Activated CD8-positive, alpha-beta T cell treated with anti-CD3 and anti-CD28 coated beads for 36 hours (primary cell): ENCODE measurements around the gene C20orf144. TPM values are rescaled to one million over a fixed set of nuclear protein-coding genes. Genes with fewer than 3 reads are reported as not detected.

Experiments
- ATAC-seq: fragments of 200-7000 bp; cut with Tn5 transposase; one replicate; pipeline ENCODE4 v1.10.0; 2021; ENCODE audit warnings: mild to moderate bottlenecking, moderate library complexity
- CTCF ChIA-PET: fragments of 350-600 bp; sonication (Branson Sonifier 250); formaldehyde crosslinking; loops from one replicate; lab custom pipeline; 2021; ENCODE audit warnings: antibody characterized with exemption; lab: Charles Lee
- POLR2A ChIA-PET: fragments of 350-600 bp; sonication (Branson Sonifier 250); formaldehyde crosslinking; loops from one replicate; lab custom pipeline; 2021; ENCODE audit warnings: antibody characterized with exemption; lab: Charles Lee
- DNase-seq: peaks from one replicate; pipeline ENCODE4 v3.0.0-alpha.2; 2020
- H3K27ac Mint-ChIP-seq: one replicate; pipeline ENCODE4 v1.8.0; 2021; ENCODE audit warnings: mild to moderate bottlenecking, mixed read lengths
- H3K27me3 Mint-ChIP-seq: one replicate; pipeline ENCODE4 v1.8.0; 2021; ENCODE audit warnings: mixed read lengths
- H3K36me3 Mint-ChIP-seq: one replicate; pipeline ENCODE4 v1.8.0; 2021; ENCODE audit warnings: low read depth, mixed read lengths
- H3K4me1 Mint-ChIP-seq: one replicate; pipeline ENCODE4 v1.8.0; 2021; ENCODE audit warnings: low read depth, mixed read lengths
- H3K4me3 Mint-ChIP-seq: one replicate; pipeline ENCODE4 v1.8.0; 2021; ENCODE audit warnings: mild to moderate bottlenecking, moderate library complexity, mixed read lengths
- H3K9me3 Mint-ChIP-seq: one replicate; pipeline ENCODE4 v1.8.0; 2021; ENCODE audit warnings: mixed read lengths
- CTCF ChIP-seq: fragments of 200-600 bp; IDR thresholded peaks from one replicate; pipeline ENCODE4 v1.8.0; 2022; ENCODE audit warnings: antibody characterized with exemption, mild to moderate bottlenecking
- intact Hi-C: fragments of 100-400 bp; cut with micrococcal nuclease; formaldehyde crosslinking; loops from one replicate; pipeline ENCODE4 v1.10.0; 2022
- total RNA-seq, 2 experiments: library from RNA; stranded (reverse); gene quantifications; one replicate each; pipeline ENCODE4 v1.2.3, GENCODE V29; 2021

C20orf144 gene
- total RNA-seq, 2 experiments from 2014 or later, result 0.29 to 0.36 TPM

DNA sequence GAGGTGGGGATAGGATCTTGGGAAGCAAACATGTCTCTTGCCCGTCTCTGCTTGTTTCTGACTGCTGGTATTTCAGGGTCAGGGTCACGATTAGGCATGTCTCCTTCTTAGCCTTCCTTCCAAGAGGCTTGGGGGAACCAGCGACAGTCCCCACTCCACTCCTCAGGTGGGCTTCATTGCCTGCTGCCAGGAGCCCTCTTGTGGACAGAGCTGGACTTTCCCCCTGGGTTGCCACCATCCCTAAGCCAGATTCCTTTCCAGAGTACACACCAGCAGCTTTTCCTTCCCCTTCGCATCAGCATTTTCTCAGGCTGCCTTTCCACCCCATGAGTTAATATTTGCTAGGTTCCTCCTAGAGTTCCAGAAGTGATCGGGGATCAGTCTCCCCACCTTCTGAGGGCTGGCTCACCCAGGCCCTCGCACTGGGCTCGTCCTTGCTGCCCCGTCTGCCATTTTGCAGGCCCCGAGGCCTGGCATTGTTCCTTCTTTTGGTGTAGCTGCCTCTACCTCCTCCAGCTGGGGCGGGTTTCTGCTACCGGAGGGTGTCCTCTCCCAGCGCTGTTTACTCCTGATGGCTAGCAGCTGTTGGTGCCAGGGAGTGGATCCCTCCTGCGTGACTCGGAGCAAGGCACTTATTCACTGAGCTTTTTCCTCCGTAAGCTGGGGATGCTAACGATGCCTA lies 8.8 kb upstream of the C20orf144 start:
- intact Hi-C loops, result loop anchor here (5.0 kb wide), 1 partner anchor 196 kb away; no protein-coding TSS in a partner anchor
- H3K4me3 Mint-ChIP-seq, result no peak overlapping the region
- peak; percentile 71 for TF ChIP-seq CTCF
- ChIA-PET POLR2A (interaction anchor here (0.7 to 1.5 kb wide), 2 partner anchors 11 to 14 kb away, joined by 3 to 11 read pairs; partner anchors contain the start of gene ACTL10), CTCF (interaction anchor here (0.7 to 2.9 kb wide), 12 partner anchors 10 to 210 kb away, joined by 3 to 20 read pairs (median 4); partner anchors contain the start of genes ACTL10, C20orf144, CBFA2T2 and SNTA1)
- no peaks in the 10 kb centered on the region for H3K27me3 Mint-ChIP-seq
- peaks cover 28% of the 10 kb centered on the region for H3K4me1 Mint-ChIP-seq
- no peaks in the 10 kb centered on the region for H3K36me3 Mint-ChIP-seq
- DNase-seq (peak; percentile 72), ATAC-seq (peak; percentile 77)
- no peak overlapping the region for H3K27ac Mint-ChIP-seq
- H3K9me3 Mint-ChIP-seq, result no peaks in the 10 kb centered on the region

- H3K9me3 Mint-ChIP-seq, result no peaks in the 10 kb centered on the region
- H3K36me3 Mint-ChIP-seq, result no peaks in the 10 kb centered on the region
- H3K27me3 Mint-ChIP-seq, result no peaks in the 10 kb centered on the region
- ATAC-seq (no peak), DNase-seq (no peak)
- peaks cover 23% of the 10 kb centered on the region for H3K4me1 Mint-ChIP-seq
- TF ChIP-seq CTCF, result no peak
- CTCF ChIA-PET, result interaction anchor here (0.7 to 2.9 kb wide), 11 partner anchors 10 to 211 kb away, joined by 3 to 20 read pairs (median 4); partner anchors contain the start of genes ACTL10, C20orf144 and SNTA1
- intact Hi-C loops, result loop anchor here (5.0 kb wide), 1 partner anchor 197 kb away; no protein-coding TSS in a partner anchor
- no peak overlapping the region for H3K4me3 Mint-ChIP-seq
- H3K27ac Mint-ChIP-seq, result no peak overlapping the region
- POLR2A ChIA-PET, result interaction anchor here (0.7 to 1.5 kb wide), 2 partner anchors 10 to 13 kb away, joined by 3 to 11 read pairs; partner anchors contain the start of gene ACTL10
Measured at GRCh38 chr20:33653900-33654596, 8.1 kb upstream of the C20orf144 start.

DNA sequence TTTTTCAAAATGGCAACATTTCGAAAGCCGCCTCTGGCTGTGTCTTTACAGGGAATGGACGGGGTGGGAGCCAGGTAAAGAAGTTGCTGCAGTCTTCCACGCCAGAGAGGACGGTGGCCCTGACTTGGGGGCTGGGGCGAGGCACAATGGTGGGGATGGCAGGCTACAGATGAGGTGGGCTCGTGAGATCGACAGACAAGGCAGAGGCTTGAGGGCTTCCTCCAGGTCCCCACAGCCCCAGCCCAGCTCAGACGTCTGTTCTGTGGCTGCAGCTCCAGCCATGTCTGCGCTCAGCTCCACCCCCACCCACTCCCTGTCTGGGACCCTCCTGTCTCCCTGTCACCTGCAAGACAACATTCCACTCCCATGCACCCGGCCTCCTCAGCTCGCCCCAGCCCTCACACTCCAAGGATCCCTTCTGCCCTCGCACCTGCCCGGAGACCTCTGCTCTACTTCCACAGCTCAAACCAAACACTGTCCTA lies 7.4 kb upstream of the C20orf144 start:
- no peak overlapping the region for H3K4me3 Mint-ChIP-seq
- DNase-seq, result no peak
- POLR2A ChIA-PET, result no interaction called here
- H3K27me3 Mint-ChIP-seq, result no peaks in the 10 kb centered on the region
- no peaks in the 10 kb centered on the region for H3K36me3 Mint-ChIP-seq
- intact Hi-C loops, result loop anchor here (5.0 kb wide), 1 partner anchor 197 kb away; no protein-coding TSS in a partner anchor
- H3K4me1 Mint-ChIP-seq, result peaks cover 17% of the 10 kb centered on the region
- no peak for TF ChIP-seq CTCF
- CTCF ChIA-PET, result interaction anchor here (0.6 to 2.3 kb wide), 3 partner anchors 13 to 209 kb away, joined by 3 to 18 read pairs (median 3); partner anchors contain the start of gene ACTL10
- H3K27ac Mint-ChIP-seq, result no peak overlapping the region
- H3K9me3 Mint-ChIP-seq, result no peaks in the 10 kb centered on the region
- no peak for ATAC-seq

- ChIA-PET CTCF (interaction anchor here (0.6 to 1.1 kb wide), 2 partner anchors 25 to 209 kb away, joined by 3 read pairs; no protein-coding TSS in a partner anchor), POLR2A (no interaction called here)
- no peaks in the 10 kb centered on the region for H3K27me3 Mint-ChIP-seq
- ATAC-seq (no peak), DNase-seq (no peak)
- intact Hi-C loops, result no loop called here
- no peaks in the 10 kb centered on the region for H3K36me3 Mint-ChIP-seq
- peaks cover 15% of the 10 kb centered on the region for H3K4me1 Mint-ChIP-seq
- H3K9me3 Mint-ChIP-seq, result no peaks in the 10 kb centered on the region
- no peak for TF ChIP-seq CTCF
- no peak overlapping the region for H3K27ac Mint-ChIP-seq
- H3K4me3 Mint-ChIP-seq, result no peak overlapping the region
Measured at GRCh38 chr20:33655164-33655563, 7.0 kb upstream of the C20orf144 start.
